T-helper 22 cell (primary cell): ENCODE data around the gene BSND.

ENCODE experiments used
- DNase-seq: peaks from one replicate; pipeline ENCODE4 v3.0.0-alpha.2; 2020; ENCODE audit warnings: low read depth

BSND gene

DNA sequence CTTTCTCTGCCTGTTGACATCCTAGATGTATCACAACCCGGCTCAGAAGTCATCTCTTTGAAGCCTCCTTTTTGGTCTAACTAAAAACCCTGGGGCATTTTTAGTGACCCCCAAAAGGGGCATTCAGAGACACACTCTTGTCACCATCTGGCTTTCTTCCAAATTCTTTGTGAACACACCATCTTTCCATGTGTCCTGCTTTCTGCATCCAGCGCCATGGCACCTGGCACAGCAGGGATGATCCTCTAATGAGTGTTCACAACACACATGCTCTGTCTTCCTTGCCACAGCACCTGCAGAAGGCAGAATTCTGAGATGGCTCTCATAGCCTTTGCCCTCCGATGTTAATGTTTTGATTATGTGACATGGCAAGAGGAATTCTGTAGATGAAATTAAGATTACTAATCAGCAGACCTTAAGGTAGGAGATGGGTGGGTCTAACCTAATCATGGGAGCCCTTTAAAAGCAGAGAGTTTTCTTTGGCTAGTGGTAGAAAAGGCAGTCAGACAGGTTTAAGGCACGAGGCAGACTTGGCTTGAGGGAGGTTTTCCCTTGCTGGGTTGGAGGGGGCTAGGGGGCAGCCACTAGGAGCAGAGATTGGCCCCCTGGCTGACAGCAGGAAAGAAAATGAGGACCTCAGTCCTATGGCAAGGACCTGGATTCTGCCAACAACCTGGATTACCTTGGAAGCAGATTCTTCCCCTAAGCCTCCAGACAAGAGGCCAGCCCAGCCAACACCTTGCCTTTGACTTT, 23.2 kb upstream of the BSND start:
- DNase-seq = no peak

- no peak for DNase-seq
Measured at GRCh38 chr1:54976747-54977146, 22.0 kb upstream of the BSND start.

DNA sequence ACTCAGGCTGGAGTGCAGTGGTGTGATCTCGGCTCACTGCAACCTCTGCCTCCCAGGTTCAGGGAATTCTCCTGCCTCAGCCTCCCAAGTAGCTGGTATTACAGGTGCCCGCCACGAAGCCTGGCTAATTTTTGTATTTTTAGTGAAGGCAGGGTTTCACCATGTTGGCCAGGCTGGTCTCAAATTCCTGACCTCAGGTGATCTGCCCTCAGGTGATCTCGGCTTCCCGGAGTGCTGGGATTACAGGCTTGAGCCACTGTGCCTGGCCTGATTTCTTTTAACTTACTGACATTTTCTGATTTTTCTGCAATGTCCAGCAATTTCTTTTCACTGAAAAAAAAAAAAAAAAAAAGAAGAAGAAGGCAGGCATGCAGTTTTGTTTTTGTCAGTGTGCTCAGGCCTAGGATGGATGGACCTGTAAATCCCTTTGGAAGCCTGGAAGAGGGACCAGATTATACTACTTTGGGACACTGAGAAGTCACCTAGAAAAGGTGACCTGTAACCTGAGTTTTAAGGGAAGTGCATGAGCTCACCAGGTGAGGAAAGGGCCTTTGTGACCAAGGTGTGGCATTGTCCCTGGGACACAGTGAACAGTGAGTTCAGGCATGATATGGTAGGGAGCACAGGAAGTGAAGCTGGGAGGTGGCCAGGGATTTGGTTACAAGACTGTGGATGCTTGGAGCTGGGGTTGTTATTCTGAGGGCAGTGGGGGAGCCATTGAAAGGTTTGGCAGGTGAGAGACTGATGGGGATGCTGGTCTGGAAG, 21.0 kb upstream of the BSND start:
- no peak for DNase-seq

- no peak for DNase-seq
Measured at GRCh38 chr1:54978528-54979326, 20.0 kb upstream of the BSND start.

- DNase-seq = no peak
Measured at GRCh38 chr1:54979327-54979891, 19.3 kb upstream of the BSND start.

GRCh38 chr1:54980046-54980527, 18.6 kb upstream of the BSND start:
- no peak for DNase-seq

GRCh38 chr1:54980528-54981241, 18.0 kb upstream of the BSND start, which contains the start of gene TMEM61:
Gene TMEM61 (plus strand): TSS chr1:54980628. CDS start chr1:54981066, 438 bp downstream.
- DNase-seq = no peak

- DNase-seq = no peak
Measured at GRCh38 chr1:54981466-54981865, 17.3 kb upstream of the BSND start.

- no peak for DNase-seq
Measured at GRCh38 chr1:54982739-54983138, 16.0 kb upstream of the BSND start.

DNA sequence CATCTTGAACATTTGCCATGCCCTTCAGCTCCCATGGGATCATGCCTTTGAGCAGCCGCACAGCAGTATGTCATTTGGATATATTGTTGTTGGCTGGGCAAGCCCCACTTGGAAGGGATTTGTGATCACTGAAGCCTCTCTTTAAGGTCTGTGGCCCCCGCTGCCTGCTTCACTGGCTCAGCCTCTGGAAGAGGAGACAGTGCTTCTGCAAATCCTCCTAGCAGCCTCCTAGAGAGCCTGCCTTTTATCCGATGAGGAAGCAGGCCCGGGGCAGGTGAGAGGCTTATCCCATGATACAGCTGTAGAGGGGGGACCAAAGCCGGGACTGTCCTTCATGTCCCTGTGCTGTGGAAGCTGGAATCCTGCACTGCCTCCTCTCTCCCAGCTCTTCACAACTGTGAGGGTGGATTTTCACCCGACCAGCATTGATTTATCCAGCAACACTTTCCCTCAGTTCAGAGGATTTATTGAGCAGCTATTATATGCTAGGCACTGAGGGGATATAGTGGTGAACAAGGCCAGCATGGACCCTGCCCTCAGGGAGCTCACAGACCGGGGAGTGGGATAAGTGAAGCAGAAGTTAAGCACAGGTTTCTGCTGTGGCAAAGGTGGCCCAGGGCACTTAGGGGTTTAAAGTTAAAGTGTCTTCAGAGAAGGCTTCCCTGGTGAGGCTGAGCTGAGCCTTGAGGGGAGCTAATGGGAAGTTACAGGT, 14.4 kb upstream of the BSND start:
- DNase-seq = no peak

DNA sequence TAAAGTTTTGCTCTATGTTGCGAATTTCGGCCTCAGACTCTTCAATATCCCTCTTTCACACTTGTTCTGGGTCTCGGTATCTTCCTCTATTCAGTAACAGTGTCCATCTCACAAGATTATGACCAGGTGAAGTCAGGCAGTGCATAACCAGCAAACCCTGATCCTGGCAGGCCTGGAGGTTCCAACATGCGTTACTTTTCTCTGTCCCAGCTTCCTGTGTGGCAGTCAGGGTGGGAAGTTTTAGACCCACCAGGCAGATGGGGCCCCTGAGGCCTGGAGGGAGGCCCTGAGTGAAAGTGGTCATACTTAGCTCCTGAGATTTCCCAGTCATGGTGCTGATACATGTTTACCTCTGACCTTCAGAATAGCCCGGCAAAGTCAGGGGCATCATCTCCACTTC, 13.2 kb upstream of the BSND start:
- no peak for DNase-seq

- DNase-seq = no peak
Measured at GRCh38 chr1:54986025-54986424, 12.7 kb upstream of the BSND start.

DNA sequence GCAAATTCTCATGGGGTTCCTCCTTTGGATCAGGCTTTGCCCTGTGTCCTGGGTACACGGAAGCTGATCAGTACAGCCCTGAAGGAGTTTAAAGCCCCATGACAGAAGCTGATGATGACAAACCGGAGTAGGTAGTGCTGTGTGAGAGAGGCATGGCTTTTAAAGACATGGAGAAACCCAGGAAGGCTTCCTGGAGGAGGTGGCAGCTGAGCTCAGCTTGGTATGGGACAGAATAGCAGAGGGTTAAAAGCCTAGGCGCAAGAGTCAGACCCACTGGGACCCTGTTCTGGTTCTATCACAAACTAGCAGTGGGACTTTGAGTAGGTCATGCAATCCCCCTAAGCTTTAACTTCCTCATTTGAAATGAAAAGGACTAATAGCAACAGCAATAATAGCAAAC, 12.2 kb upstream of the BSND start:
- DNase-seq = no peak

GRCh38 chr1:54987427-54987826, 11.3 kb upstream of the BSND start:
- DNase-seq = no peak

DNA sequence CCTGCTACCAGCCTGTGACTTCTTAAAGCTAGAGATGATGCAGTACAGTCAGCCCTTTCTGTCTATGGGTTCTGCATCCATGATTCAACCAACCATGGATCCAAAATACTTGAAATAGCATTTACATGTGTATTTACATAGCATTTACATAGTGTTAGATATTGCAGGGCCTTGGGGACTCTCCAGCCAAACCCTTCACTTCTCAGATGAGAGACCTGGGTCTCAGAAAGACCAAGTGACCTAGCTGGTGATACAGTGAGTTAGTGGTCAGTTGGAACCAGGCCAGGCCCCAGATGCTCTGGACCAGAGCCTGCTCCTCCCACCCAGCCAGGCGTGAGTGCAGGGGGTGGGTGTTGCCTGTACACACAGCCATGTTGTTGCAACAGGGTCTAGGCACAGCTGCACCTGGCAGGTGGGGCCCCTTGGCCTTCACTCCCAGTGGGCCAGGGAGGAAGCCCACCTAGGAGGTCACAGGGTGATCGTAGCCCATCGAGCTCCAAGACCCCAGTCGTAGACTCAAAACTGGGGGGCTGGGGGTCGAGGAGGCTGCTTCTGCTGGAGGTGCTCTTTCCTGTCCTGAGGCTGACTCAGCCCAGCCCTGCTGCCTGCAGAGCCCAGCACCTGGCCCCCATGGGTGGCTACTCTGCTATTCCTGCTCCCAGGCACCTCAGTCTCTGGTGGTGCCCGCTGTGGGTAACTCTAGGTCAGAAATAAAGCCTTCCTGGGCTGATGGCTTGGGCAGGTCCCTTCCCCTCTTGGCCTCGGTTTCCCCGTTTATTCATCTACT, 10.6 kb upstream of the BSND start:
- no peak for DNase-seq

DNA sequence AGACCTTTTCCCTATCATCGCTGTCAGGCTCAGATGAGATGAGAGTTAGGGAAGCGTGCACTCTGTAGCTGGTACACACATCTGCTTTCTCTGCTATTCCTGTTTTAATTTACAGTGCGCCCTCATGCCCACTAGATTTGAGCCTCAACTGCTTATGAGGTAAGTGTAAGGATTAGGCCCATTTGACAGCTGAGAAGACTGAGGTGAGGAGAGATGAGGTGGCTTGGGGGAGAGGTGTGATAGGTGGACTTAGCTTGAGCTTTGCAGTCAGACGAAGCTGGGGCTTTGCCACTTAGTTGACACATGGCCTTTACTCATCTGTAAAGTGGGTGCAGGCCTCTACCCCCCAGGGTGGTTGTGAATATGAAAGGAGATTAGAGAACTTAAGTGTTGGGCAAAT, 9.8 kb upstream of the BSND start:
- DNase-seq = no peak

DNA sequence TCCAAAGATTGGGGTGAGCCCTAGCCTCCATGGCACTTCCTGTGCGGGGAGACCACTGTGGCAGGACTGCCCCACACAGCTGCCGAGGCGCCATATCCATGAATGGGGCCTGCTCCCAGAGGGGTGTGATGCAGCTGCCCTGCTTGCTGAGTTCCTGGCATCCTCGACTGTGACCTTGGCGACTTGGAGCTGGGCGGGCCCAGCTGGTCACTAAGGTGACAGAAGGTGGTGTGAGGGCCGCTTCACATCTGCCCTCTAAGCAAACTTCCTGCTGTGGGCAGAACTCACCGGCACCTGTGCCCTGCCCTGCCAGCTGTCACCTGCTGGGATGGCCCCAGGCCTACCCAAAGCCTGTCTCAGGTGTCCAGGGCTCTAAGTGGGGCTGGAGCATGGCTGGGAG, 9.3 kb upstream of the BSND start:
- DNase-seq = no peak

GRCh38 chr1:54989968-54990810, 8.5 kb upstream of the BSND start:
- DNase-seq = no peak

GRCh38 chr1:54990916-54991315, 7.8 kb upstream of the BSND start:
- no peak for DNase-seq
